Measurements from ENCODE around the gene FHL2.

FHL2 gene

GRCh38 chr2:105397953-105398335 is 907 bp downstream of the FHL2 start:
- DNase-seq (ENCODE audit: low read depth in 3 of 3) = no peak

DNA sequence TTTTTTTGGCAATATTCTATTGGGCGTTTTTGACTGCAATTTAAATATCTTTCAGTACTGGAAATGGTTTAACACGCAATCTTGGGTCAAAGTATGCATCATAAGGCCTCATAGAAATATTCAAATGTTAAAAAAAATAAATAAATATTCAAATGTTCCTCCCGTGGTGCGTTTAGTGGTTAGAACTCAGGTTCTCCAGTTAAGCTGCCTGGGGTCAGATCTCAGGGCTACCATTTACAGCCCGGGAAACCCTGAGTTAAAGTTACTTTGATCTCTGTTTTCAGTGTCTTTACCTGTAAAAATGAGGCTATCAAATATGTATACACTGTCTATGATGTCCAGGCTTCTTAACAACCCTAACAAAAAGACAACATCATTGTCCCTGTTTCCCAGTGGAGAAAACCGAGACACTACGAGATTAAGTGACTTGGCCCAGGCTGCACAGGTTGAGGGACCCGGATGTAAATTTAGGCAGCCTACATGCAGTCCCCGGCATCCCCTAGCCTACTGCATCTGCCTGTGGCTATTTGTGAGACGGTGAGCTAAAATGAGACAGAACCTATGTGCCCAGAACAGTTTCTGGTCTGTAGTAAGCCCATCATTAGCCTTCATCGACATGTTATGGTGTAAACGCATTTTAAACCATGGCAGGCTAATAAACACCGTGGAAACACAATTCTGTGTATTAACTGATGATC is 1.7 kb downstream of the FHL2 start:
- no peak for DNase-seq (ENCODE audit: low read depth in 3 of 3)

GRCh38 chr2:105396254-105397024 is 2.4 kb downstream of the FHL2 start:
- DNase-seq (ENCODE audit: low read depth in 3 of 3) = peak; percentile 9 to 34 (median 21)

DNA sequence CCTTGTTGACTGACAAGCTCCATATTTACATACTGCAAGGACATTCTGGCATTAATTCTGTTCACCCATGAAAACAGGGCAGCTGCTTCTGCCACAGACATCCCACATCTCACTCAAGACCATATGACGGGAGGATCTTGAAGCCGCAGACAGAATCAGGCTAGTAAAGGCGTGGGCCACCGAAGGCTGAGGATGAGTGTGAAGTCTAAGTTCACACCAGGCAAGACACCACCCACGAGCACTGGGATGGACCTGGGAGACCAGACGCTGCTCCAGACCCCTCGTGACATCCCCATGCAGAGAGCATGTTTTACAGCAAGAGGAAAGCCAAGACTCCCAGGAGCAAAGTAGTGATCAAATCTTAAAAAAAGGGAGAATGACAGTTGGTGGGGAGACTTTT is 3.2 kb downstream of the FHL2 start:
- no peak for DNase-seq (ENCODE audit: low read depth in 3 of 3)

DNA sequence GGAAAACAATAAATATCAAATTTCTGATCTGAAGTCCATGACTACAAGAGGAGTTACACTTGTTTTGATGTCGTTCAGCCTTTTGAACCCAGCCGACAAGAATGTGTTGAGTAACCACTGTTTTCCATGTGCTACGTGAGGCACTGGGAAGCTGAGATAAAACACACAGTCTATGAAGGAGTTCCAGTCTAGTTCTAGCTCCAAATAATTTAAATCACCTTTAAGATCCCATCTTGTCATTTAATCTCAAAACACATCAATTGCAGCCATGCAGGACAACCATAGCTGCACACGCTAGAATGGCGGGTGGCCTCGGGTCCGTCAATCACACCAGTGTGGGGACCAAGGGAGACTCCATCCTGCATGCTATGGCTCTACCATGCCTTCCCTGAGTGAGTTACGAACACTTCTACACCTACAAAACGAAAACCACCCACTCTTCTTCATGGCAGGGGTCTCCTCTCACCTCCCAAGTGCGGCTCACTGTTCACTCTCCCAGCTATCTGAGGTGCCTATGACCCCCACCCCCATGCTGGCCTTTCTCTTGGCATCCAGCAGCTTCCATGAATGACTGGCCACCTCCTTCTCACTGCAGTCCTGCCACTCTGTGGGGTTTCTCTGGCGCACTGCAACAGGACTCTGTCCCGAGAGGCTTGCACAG is 3.8 kb downstream of the FHL2 start:
- DNase-seq (ENCODE audit: low read depth in 3 of 3) = no peak

DNA sequence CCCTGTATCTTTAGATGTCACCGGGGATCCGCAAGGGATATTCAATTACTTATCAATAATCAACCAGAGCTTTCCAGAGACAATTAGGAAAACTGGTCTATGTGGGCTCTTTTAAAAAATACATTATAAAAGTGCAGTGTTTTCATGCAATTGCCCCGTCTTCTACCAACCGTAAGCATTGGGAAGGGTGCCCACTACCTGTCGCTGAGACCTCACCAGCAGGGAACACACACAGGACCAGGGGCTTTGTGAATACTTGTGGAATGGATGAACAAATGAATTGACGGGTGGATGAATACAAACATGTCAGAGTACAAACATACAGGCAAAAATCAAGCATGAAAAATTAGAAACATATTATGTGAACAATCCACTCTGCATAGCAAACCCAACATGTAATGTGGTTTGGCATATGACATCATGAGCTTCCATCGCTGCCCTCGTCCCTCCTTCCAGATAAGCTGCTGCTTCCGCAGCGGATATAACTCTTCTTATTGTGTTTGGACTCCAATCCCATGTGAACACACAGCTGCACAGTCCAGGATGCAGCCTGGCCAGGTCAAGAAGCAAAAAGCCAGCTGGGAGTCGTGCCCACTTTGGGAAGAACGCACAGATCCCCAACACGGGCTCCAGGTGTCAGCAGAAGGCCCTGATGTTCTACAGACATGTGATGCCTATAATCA is 5.3 kb downstream of the FHL2 start:
- DNase-seq (ENCODE audit: low read depth in 3 of 3) = no peak

DNA sequence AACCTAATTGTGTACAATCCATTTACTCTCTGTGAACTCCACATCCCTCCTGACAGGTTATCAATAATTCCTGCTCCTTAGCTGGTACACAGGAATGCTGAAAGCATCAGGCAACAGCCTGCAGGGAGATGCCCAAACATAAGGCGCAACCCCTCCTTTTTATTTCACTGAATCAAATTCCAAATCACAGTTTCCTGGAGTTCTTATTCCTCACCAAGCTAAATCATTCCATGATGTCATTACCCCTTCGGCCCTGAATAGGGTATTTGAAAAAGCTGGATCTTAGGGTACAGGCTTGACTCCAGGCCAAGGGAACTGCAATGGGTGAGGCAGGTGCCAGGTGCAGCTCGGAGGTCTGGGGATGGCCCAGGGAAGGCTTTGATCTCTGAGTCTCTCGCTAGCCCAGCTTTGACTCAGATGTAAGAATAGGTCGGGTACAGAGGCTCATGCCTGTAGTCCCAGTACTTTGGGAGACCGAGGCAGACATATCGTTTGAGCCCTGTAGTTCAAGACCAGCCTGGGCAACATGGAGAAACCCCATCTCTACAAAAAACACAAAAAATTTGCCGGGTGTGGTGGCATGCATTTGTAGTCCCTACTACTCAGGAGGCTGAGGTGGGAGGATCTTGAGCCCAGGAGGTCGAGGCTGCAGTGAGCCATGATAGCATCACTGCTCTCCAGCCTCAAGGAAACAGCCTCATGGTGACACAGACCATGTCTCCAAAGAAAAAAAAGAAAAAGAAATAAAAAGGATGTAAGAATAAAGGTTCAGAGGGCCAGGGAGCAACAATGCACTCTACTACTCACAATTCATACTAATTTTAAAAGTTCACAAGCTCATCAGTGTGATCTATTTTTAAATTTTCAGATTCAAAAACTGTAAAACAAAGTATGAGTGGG is 6.8 kb downstream of the FHL2 start:
- DNase-seq (ENCODE audit: low read depth in 3 of 3) = no peak

GRCh38 chr2:105391058-105391627 is 7.7 kb downstream of the FHL2 start:
- no peak for DNase-seq (ENCODE audit: low read depth in 3 of 3)

DNA sequence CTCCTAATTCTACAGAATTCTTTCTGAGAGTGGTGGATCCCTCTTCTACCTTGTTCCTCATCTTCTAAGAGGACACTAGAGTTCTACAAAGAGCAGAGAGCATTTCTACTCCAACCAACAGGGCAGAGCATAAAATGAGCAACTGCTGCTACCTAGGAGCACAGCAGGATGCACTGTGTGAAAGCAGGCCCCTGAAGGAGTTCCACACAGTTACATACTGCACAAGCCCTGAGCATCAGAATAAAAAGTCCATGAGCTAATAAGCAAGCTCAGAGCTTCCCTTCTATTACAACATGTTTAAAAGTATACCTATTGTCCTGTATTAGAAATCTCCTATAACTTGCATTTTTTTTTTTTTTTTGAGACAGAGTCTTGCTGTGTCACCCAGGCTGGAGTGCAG is 8.4 kb downstream of the FHL2 start:
- DNase-seq (ENCODE audit: low read depth in 3 of 3) = no peak

DNA sequence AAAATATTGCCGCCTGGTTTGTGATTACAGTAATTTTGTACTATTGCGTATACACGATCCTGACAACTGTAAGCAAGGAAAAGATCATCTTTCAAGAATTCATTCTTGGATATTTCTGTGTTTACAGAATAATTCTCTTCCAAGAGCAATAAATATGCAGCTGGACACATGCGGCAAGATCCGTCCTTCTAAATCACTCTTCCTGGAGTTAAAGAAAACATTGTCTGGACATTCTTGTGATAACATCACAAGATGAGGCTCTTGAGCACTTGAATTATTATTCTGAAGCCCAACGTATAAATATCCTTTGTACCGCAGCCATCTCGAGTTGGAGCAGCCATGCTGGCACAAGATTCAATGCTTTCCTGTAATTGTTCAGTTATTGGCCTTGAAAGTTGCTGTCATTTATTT is 9.9 kb downstream of the FHL2 start:
- no peak for DNase-seq (ENCODE audit: low read depth in 3 of 3)

- DNase-seq (ENCODE audit: low read depth in 3 of 3) = no peak
Observed at GRCh38 chr2:105387225-105387624, 11.6 kb downstream of the FHL2 start.

- DNase-seq (ENCODE audit: low read depth in 3 of 3) = no peak
Observed at GRCh38 chr2:105385731-105386540, 12.9 kb downstream of the FHL2 start.

- DNase-seq (ENCODE audit: low read depth in 3 of 3) = no peak
Observed at GRCh38 chr2:105384861-105385260, 14.0 kb downstream of the FHL2 start.

DNA sequence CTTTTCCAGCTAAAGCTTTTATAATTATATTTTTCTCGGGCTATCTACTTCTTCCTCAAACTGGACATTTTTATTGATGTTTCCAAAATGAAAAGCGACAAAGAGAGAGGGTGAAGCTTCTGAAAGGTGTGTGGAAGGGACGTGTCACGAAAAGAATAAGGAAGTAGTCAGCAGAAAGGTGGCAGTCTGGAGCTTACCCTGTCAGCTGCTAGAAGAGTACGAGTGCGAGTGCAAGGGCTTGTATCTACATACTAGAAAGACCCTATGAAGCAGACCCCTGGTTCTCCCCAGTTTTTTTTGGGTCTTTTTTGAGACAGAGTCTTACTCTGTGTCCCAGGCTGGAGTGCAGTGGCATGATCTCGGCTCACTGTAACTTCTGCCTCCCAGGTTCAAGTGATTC is 14.6 kb downstream of the FHL2 start:
- DNase-seq (ENCODE audit: low read depth in 3 of 3) = no peak

- DNase-seq (ENCODE audit: low read depth in 3 of 3) = no peak
Observed at GRCh38 chr2:105383432-105384166, 15.3 kb downstream of the FHL2 start.

- no peak for DNase-seq (ENCODE audit: low read depth in 3 of 3)
Observed at GRCh38 chr2:105382177-105382576, 16.7 kb downstream of the FHL2 start.

DNA sequence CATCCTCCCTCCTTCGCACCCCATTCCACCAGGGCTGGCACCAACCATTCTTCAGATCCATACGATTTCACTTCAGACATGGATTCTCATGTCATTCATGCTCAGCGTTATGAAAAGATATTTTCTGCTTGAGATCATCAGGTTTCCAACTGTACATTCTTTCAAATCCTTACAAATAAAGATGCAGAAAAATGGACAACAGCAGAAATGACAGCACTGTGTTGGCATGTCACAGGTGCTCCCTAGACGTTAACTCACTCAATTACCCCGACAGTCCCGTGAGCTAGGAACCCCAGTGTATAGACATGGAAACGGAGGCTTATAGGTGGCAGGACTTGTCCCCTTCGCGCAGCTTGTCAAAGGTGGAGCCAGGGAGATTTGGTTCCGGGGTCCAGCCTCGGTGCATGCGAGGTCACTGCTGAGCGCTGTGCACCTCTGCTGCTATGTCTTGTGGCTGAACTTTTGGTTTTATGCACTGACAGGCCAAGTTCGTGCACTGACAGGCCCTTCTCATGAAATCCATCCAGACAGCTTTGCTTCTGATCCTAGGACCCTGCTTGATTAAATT is 17.7 kb downstream of the FHL2 start:
- no peak for DNase-seq (ENCODE audit: low read depth in 3 of 3)

DNA sequence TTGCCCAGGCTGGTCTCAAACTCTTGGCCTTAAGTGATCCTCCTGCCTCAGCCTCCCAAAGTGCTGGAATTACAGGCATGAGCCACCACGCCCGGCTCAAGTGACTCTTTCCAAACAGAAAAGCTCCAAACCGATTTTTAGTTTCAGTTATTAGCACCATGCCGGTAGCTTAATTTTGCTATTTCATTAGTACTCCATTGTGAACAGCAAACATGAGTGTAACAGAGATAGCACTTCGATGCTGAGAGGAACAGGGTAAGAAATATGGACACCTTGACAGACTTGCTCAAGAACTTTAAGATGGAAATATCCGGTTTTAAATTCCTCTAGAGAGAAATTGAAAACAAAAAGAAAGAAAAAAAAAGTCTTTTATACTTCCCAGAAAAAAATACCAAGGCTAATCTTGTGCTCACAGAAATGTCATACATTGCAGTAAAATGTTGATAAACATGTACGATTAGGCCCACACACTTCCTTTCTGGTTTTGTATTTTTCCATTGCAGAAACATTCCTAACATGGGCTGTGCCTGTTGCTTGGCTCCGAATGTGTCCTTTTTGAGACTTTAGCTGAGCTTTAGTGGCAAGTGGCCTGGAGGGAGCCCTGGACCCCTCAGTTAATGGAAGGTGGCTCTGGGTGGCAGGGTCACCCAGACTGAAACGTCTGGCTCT is 18.3 kb downstream of the FHL2 start:
- DNase-seq (ENCODE audit: low read depth in 3 of 3) = no peak

All from stimulated activated CD4-positive, alpha-beta T cell treated with anti-CD3 and anti-CD28 coated beads, TNF-alpha, amount 100 ng/mL, for 4 hours (primary cell).